Activated CD4-positive, alpha-beta T cell treated with anti-CD3 and anti-CD28 coated beads, Interleukin-2, amount 10 ng/mL, durations not matched to agents 7 days and 5 days (primary cell): ENCODE results near the gene PSIP1. TPM values are rescaled to one million over a fixed set of nuclear protein-coding genes. Genes with fewer than 3 reads are reported as not detected.
"Not testable (repeated sequence)": the region's sequence is repeated elsewhere in the genome, so short reads cannot be mapped to it uniquely, and the experiment has no call there.

Experiments used
- CTCF ChIA-PET: fragments of 350-600 bp; sonication (Branson Sonifier 250); formaldehyde crosslinking; loops from one replicate; lab custom pipeline; 2021; ENCODE audit warnings: antibody characterized with exemption; lab: Charles Lee
- POLR2A ChIA-PET: fragments of 350-600 bp; sonication (Branson Sonifier 250); formaldehyde crosslinking; loops from one replicate; lab custom pipeline; 2021; ENCODE audit warnings: antibody characterized with exemption; lab: Charles Lee
- DNase-seq: peaks from one replicate; pipeline ENCODE4 v3.0.0-alpha.2; 2020
- H3K27ac Mint-ChIP-seq: one replicate; pipeline ENCODE4 v1.8.0; 2021; ENCODE audit warnings: mild to moderate bottlenecking, moderate library complexity, mixed read lengths
- H3K27me3 Mint-ChIP-seq: one replicate; pipeline ENCODE4 v1.8.0; 2021; ENCODE audit warnings: mixed read lengths
- H3K36me3 Mint-ChIP-seq: one replicate; pipeline ENCODE4 v1.8.0; 2021; ENCODE audit warnings: low read depth, mixed read lengths
- H3K4me1 Mint-ChIP-seq: one replicate; pipeline ENCODE4 v1.8.0; 2021; ENCODE audit warnings: mixed read lengths
- H3K4me3 Mint-ChIP-seq: one replicate; pipeline ENCODE4 v1.8.0; 2021; ENCODE audit warnings: mild to moderate bottlenecking, moderate library complexity, mixed read lengths
- H3K9me3 Mint-ChIP-seq: one replicate; pipeline ENCODE4 v1.8.0; 2021; ENCODE audit warnings: mixed read lengths
- total RNA-seq, 2 experiments: library from RNA; stranded (reverse); gene quantifications; one replicate each; pipeline ENCODE4 v1.2.3, GENCODE V29; 2021

PSIP1 gene
- 100 to 1,000 TPM; 148 to 169 TPM for total RNA-seq

- no peaks in the 10 kb centered on the region for H3K27me3 Mint-ChIP-seq
- H3K27ac Mint-ChIP-seq: peak within 1 kb of the TSS; percentile 100
- H3K36me3 Mint-ChIP-seq: peaks cover 35% of the 10 kb centered on the region
- POLR2A ChIA-PET: interaction anchor here (0.5 to 2.2 kb wide), 4 partner anchors 11 to 338 kb away, joined by 3 to 9 read pairs (median 5); partner anchors contain the start of gene CCDC171
- H3K4me3 Mint-ChIP-seq: peak within 1 kb of the TSS; percentile 85
- CTCF ChIA-PET: interaction anchor here (1.0 to 2.3 kb wide), 5 partner anchors 11 to 88 kb away, joined by 3 to 13 read pairs (median 4); partner anchors contain the start of gene SNAPC3
- H3K4me1 Mint-ChIP-seq: peaks cover 50% of the 10 kb centered on the region
- H3K9me3 Mint-ChIP-seq: no peaks in the 10 kb centered on the region
- DNase-seq: peak; percentile 92
Observed at GRCh38 chr9:15510789-15511575, at the start of gene PSIP1. PSIP1 (minus strand) TSS chr9:15510970; CDS start chr9:15510188, 782 bp downstream.

GRCh38 chr9:15553528-15553898 lies 42.7 kb upstream of the PSIP1 start:
- ChIA-PET POLR2A (interaction anchor here (1.9 kb wide), 1 partner anchor 43 kb away, joined by 9 read pairs; the partner anchor contains the start of gene PSIP1), CTCF (interaction anchor here (0.7 to 1.8 kb wide), 6 partner anchors 11 to 53 kb away, joined by 3 to 9 read pairs (median 4); partner anchors contain the start of gene PSIP1)
- Mint-ChIP-seq H3K4me1 (peaks cover 21% of the 10 kb centered on the region), H3K36me3 (no peaks in the 10 kb centered on the region), H3K27ac (peak overlapping the region; percentile 83), H3K4me3 (peak overlapping the region; percentile 87), H3K27me3 (peaks cover 14% of the 10 kb centered on the region), H3K9me3 (no peaks in the 10 kb centered on the region)
- no peak for DNase-seq

- Mint-ChIP-seq H3K9me3 (no peaks in the 10 kb centered on the region), H3K36me3 (no peaks in the 10 kb centered on the region), H3K27me3 (peaks cover 14% of the 10 kb centered on the region), H3K27ac (peak within 1 kb of the TSS; percentile 83), H3K4me3 (peak within 1 kb of the TSS; percentile 87), H3K4me1 (peaks cover 21% of the 10 kb centered on the region)
- ChIA-PET POLR2A (interaction anchor here (0.6 to 1.9 kb wide), 2 partner anchors 12 to 42 kb away, joined by 3 to 9 read pairs; partner anchors contain the start of gene PSIP1), CTCF (interaction anchor here (0.7 to 1.8 kb wide), 9 partner anchors 10 to 53 kb away, joined by 3 to 9 read pairs (median 4); partner anchors contain the start of gene PSIP1)
- peak; percentile 86 for DNase-seq
Observed at GRCh38 chr9:15552636-15553527, 42.1 kb upstream of the PSIP1 start, which contains the start of gene CCDC171. CCDC171 (plus strand) TSS chr9:15553043; CDS start chr9:15564089, 11,046 bp downstream.

- Mint-ChIP-seq H3K4me3 (no peak overlapping the region), H3K4me1 (peaks cover 21% of the 10 kb centered on the region), H3K27me3 (peaks cover 9% of the 10 kb centered on the region), H3K36me3 (no peaks in the 10 kb centered on the region), H3K27ac (no peak overlapping the region), H3K9me3 (no peaks in the 10 kb centered on the region)
- ChIA-PET CTCF (interaction anchor here (1.5 kb wide), 1 partner anchor 16 kb away, joined by 9 read pairs; no protein-coding TSS in a partner anchor), POLR2A (no interaction called here)
- DNase-seq: no peak
Observed at GRCh38 chr9:15549611-15550010, 38.8 kb upstream of the PSIP1 start.

GRCh38 chr9:15543047-15543813 lies 32.5 kb upstream of the PSIP1 start:
- Mint-ChIP-seq H3K27ac (no peak overlapping the region), H3K4me3 (no peak overlapping the region), H3K9me3 (no peaks in the 10 kb centered on the region), H3K27me3 (peaks cover 7% of the 10 kb centered on the region), H3K4me1 (no peaks in the 10 kb centered on the region), H3K36me3 (no peaks in the 10 kb centered on the region)
- CTCF ChIA-PET: interaction anchor here (2.1 kb wide), 1 partner anchor 10 kb away, joined by 9 read pairs; the partner anchor contains the start of gene CCDC171
- no peak for DNase-seq
- POLR2A ChIA-PET: interaction anchor here (0.6 kb wide), 1 partner anchor 8 kb away, joined by 3 read pairs; no protein-coding TSS in a partner anchor

- no peak for DNase-seq
- Mint-ChIP-seq H3K27me3 (peaks cover 7% of the 10 kb centered on the region), H3K9me3 (no peaks in the 10 kb centered on the region), H3K4me3 (no peak overlapping the region), H3K4me1 (no peaks in the 10 kb centered on the region), H3K27ac (no peak overlapping the region), H3K36me3 (no peaks in the 10 kb centered on the region)
- CTCF ChIA-PET: interaction anchor here (0.6 to 2.1 kb wide), 3 partner anchors 9 to 25 kb away, joined by 3 to 9 read pairs (median 3); partner anchors contain the start of gene CCDC171
- POLR2A ChIA-PET: interaction anchor here (0.6 kb wide), 1 partner anchor 8 kb away, joined by 3 read pairs; no protein-coding TSS in a partner anchor
Observed at GRCh38 chr9:15542624-15543023, 31.9 kb upstream of the PSIP1 start.

GRCh38 chr9:15541872-15542271 lies 31.1 kb upstream of the PSIP1 start:
- CTCF ChIA-PET: interaction anchor here (1.3 to 2.1 kb wide), 3 partner anchors 8 to 29 kb away, joined by 3 to 9 read pairs (median 3); partner anchors contain the start of gene CCDC171
- DNase-seq: no peak
- Mint-ChIP-seq H3K27ac (no peak overlapping the region), H3K4me1 (no peaks in the 10 kb centered on the region), H3K27me3 (peaks cover 7% of the 10 kb centered on the region), H3K4me3 (no peak overlapping the region), H3K36me3 (no peaks in the 10 kb centered on the region), H3K9me3 (no peaks in the 10 kb centered on the region)
- POLR2A ChIA-PET: no interaction called here

GRCh38 chr9:15531380-15531779 lies 20.6 kb upstream of the PSIP1 start:
- no peaks in the 10 kb centered on the region for H3K27me3 Mint-ChIP-seq
- no peak overlapping the region for H3K4me3 Mint-ChIP-seq
- H3K36me3 Mint-ChIP-seq: no peaks in the 10 kb centered on the region
- H3K9me3 Mint-ChIP-seq: no peaks in the 10 kb centered on the region
- H3K27ac Mint-ChIP-seq: no peak overlapping the region
- no peak for DNase-seq
- H3K4me1 Mint-ChIP-seq: peaks cover 4% of the 10 kb centered on the region
- CTCF ChIA-PET: interaction anchor here (0.6 to 1.5 kb wide), 2 partner anchors 15 to 134 kb away, joined by 3 read pairs; no protein-coding TSS in a partner anchor
- POLR2A ChIA-PET: no interaction called here

- peaks cover 4% of the 10 kb centered on the region for H3K27me3 Mint-ChIP-seq
- H3K9me3 Mint-ChIP-seq: no peaks in the 10 kb centered on the region
- DNase-seq: no peak
- H3K27ac Mint-ChIP-seq: no peak overlapping the region
- ChIA-PET POLR2A (no interaction called here), CTCF (interaction anchor here (1.5 kb wide), 1 partner anchor 14 kb away, joined by 3 read pairs; no protein-coding TSS in a partner anchor)
- peaks cover 4% of the 10 kb centered on the region for H3K4me1 Mint-ChIP-seq
- H3K4me3 Mint-ChIP-seq: no peak overlapping the region
- no peaks in the 10 kb centered on the region for H3K36me3 Mint-ChIP-seq
Observed at GRCh38 chr9:15529566-15530324, 19.0 kb upstream of the PSIP1 start.

- H3K27me3 Mint-ChIP-seq, H3K36me3 Mint-ChIP-seq, H3K4me1 Mint-ChIP-seq, H3K27ac Mint-ChIP-seq, POLR2A ChIA-PET, H3K4me3 Mint-ChIP-seq, DNase-seq, H3K9me3 Mint-ChIP-seq: not testable (repeated sequence)
- CTCF ChIA-PET: interaction anchor here (0.9 kb wide), 1 partner anchor 24 kb away, joined by 4 read pairs; no protein-coding TSS in a partner anchor
Observed at GRCh38 chr9:15527035-15527434, 16.3 kb upstream of the PSIP1 start.

- ChIA-PET CTCF (no interaction called here), POLR2A (no interaction called here)
- H3K27ac Mint-ChIP-seq: no peak overlapping the region
- H3K4me3 Mint-ChIP-seq: no peak overlapping the region
- H3K9me3 Mint-ChIP-seq: no peaks in the 10 kb centered on the region
- no peaks in the 10 kb centered on the region for H3K4me1 Mint-ChIP-seq
- no peaks in the 10 kb centered on the region for H3K36me3 Mint-ChIP-seq
- peaks cover 4% of the 10 kb centered on the region for H3K27me3 Mint-ChIP-seq
- DNase-seq: no peak
Observed at GRCh38 chr9:15525958-15526357, 15.2 kb upstream of the PSIP1 start.
